HEK293 (cell line): ENCODE results near the gene PCSK6.

Experiments used
- CTCF ChIA-PET: fragments of 350-600 bp; formaldehyde crosslinking; extraction: SDS; loops from one replicate; lab custom pipeline; 2021; ENCODE audit warnings: antibody characterized with exemption; lab: Yijun Ruan, JAX
- POLR2A ChIA-PET: fragments of 300-600 bp; formaldehyde crosslinking; extraction: SDS; loops from one replicate; lab custom pipeline; 2020; ENCODE audit warnings: antibody characterized with exemption, inconsistent platforms; lab: Yijun Ruan, JAX
- H3K27ac ChIP-seq: fragments of 200-500 bp; sonication (Bioruptor generic); 2 replicates; pipeline ENCODE4 v1.5.1; 2014; ENCODE audit warnings: low read depth, low read length, control low read depth, inconsistent platforms; ENCODE audit errors: extremely low read depth
- H3K36me3 ChIP-seq, 2 experiments: fragments of 200-500 bp in 1 of 2; sonication (Bioruptor generic) in 1 of 2; 1 replicate in 1 of 2; 2 replicates in 1 of 2; pipeline ENCODE4 v1.5.1; 2014 to 2017; ENCODE audit warnings: inconsistent platforms in 2 of 2, low read length in 2 of 2; ENCODE audit not compliant: control insufficient read depth in 2 of 2, insufficient read depth in 1 of 2
- H3K4me1 ChIP-seq: fragments of 200-500 bp; sonication (Bioruptor generic); 2 replicates; pipeline ENCODE4 v1.5.1; 2014; ENCODE audit warnings: mild to moderate bottlenecking, low read length, inconsistent platforms; ENCODE audit not compliant: control insufficient read depth, insufficient read depth
- H3K4me3 ChIP-seq: 2 replicates; pipeline ENCODE4 v1.5.1; 2011; ENCODE audit warnings: low read depth, mild to moderate bottlenecking, control low read depth, low read length, moderate library complexity
- H3K9me3 ChIP-seq: fragments of 200-500 bp; sonication (Bioruptor generic); 2 replicates; pipeline ENCODE4 v1.5.1; 2014; ENCODE audit warnings: low read depth, low read length, inconsistent platforms; ENCODE audit not compliant: control insufficient read depth, insufficient read depth
- KLF8 ChIP-seq: fragments of 450-650 bp; formaldehyde crosslinking; IDR thresholded peaks from 2 replicates; pipeline ENCODE4 v1.5.1; 2016; ENCODE audit warnings: missing biosample characterization, missing genetic modification characterization
- PRDM10 ChIP-seq: fragments of 450-650 bp; formaldehyde crosslinking; IDR thresholded peaks from 2 replicates; pipeline ENCODE4 v1.5.1; 2016; ENCODE audit warnings: missing biosample characterization, missing genetic modification characterization
- SP3 ChIP-seq: fragments of 450-650 bp; formaldehyde crosslinking; IDR thresholded peaks from 2 replicates; pipeline ENCODE4 v1.5.1; 2016; ENCODE audit warnings: missing biosample characterization, missing genetic modification characterization
- YY1 ChIP-seq: fragments of 450-650 bp; formaldehyde crosslinking; IDR thresholded peaks from 2 replicates; pipeline ENCODE4 v1.5.1; 2018; ENCODE audit warnings: missing biosample characterization, missing genetic modification characterization
- ZNF174 ChIP-seq: fragments of 450-650 bp; formaldehyde crosslinking; IDR thresholded peaks from 2 replicates; pipeline ENCODE4 v1.5.0; 2017; ENCODE audit warnings: missing biosample characterization, mild to moderate bottlenecking, missing genetic modification characterization
- ZNF23 ChIP-seq: fragments of 450-650 bp; formaldehyde crosslinking; IDR thresholded peaks from 2 replicates; pipeline ENCODE4 v1.5.1; 2016; ENCODE audit warnings: missing biosample characterization, missing genetic modification characterization, borderline replicate concordance
- ZNF24 ChIP-seq: fragments of 450-650 bp; formaldehyde crosslinking; IDR thresholded peaks from 2 replicates; pipeline ENCODE4 v1.5.1; 2016; ENCODE audit warnings: missing biosample characterization, missing genetic modification characterization
- ZNF280C ChIP-seq: fragments of 450-650 bp; formaldehyde crosslinking; IDR thresholded peaks from 2 replicates; pipeline ENCODE4 v1.5.1; 2016; ENCODE audit warnings: missing biosample characterization, missing genetic modification characterization
- ZNF341 ChIP-seq: fragments of 450-650 bp; formaldehyde crosslinking; IDR thresholded peaks from 2 replicates; pipeline ENCODE4; 2016; ENCODE audit warnings: low read depth, missing biosample characterization, missing genetic modification characterization
- ZNF514 ChIP-seq: fragments of 450-650 bp; formaldehyde crosslinking; IDR thresholded peaks from 2 replicates; pipeline ENCODE4 v1.5.1; 2016; ENCODE audit warnings: missing biosample characterization, missing genetic modification characterization
- ZNF596 ChIP-seq: fragments of 450-650 bp; IDR thresholded peaks from 2 replicates; pipeline ENCODE4 v1.5.0; 2018; ENCODE audit warnings: missing biosample characterization, mild to moderate bottlenecking, missing genetic modification characterization, moderate library complexity
- ZNF639 ChIP-seq: fragments of 450-650 bp; formaldehyde crosslinking; IDR thresholded peaks from 2 replicates; pipeline ENCODE4 v1.5.1; 2016; ENCODE audit warnings: missing biosample characterization, missing genetic modification characterization
- ZSCAN18 ChIP-seq: fragments of 450-650 bp; formaldehyde crosslinking; IDR thresholded peaks from 2 replicates; pipeline ENCODE4 v1.5.1; 2016; ENCODE audit warnings: missing biosample characterization, missing genetic modification characterization

PCSK6 gene

DNA sequence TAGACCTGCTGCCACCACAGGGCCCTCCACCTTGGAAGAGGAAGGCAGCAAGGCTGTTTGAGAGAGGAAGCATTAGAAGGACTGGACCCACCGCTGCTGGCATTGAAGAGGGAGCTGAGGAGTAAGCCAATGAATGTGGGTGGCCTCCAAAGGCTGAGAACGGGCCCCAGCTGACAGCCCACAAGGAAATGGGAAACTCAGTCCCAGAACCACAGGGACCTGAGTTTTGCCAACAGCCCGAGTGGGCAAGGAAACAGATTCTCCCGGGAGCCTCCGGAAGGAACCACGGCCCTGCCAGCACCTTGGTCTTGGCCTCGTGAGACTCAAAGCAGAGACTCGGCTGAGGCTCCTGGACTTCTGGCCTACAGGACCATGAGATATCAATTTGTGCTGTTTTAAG lies 99.0 kb downstream of the PCSK6 start (continued):
- TF ChIP-seq ZNF23, result no peak
- TF ChIP-seq, all 188 proteins: peak for 0

DNA sequence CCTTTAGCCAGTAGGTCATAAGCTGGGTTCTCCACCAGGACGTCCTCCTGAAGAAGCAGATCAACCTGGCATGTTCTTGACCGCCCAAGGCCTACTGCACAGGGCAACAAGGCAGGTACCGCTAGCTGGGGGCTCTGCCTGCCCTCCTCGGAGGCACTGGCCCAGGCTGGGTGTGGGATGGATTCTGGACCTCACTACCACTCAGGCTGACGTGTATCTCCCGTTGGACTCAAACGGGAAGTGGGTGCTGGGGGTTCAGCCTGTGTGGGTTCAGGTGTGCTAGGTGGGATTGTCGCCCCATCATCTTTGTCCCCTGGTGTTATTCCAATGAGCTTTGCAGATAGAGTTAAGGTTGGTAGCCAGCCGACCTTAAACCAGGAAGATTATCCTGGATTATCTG lies 99.4 kb downstream of the PCSK6 start:
- Histone ChIP-seq H3K4me3 (no peak overlapping the region), H3K36me3 (peaks cover 9 to 76% of the 10 kb centered on the region in 2 experiments), H3K27ac (no peak overlapping the region), H3K4me1 (no peaks in the 10 kb centered on the region), H3K9me3 (no peaks in the 10 kb centered on the region)
- ChIA-PET CTCF (interaction anchor here (0.7 kb wide), 1 partner anchor 379 kb away, joined by 3 read pairs; no protein-coding TSS in a partner anchor), POLR2A (no interaction called here)
- TF ChIP-seq ZNF280C (tag by site-specific recombination), result no peak
- TF ChIP-seq ZNF514 (tag by site-specific recombination), result no peak
- TF ChIP-seq SP3 (tag by site-specific recombination), result no peak
- TF ChIP-seq KLF8 (tag by site-specific recombination), result no peak
- no peak for TF ChIP-seq ZNF341 (tag by site-specific recombination)
- no peak for TF ChIP-seq ZNF24 (tag by site-specific recombination)

GRCh38 chr15:101389362-101389761 lies 100.1 kb downstream of the PCSK6 start:
- no peak overlapping the region for H3K27ac ChIP-seq
- no peak for TF ChIP-seq ZSCAN18
- TF ChIP-seq ZNF174 (tag by site-specific recombination), result no peak
- TF ChIP-seq ZNF639 (tag by site-specific recombination), result no peak
- no peak for TF ChIP-seq YY1 (tag by site-specific recombination)
- no peak for TF ChIP-seq PRDM10 (tag by site-specific recombination)
- no peak for TF ChIP-seq ZNF24 (tag by site-specific recombination)
- no peak for TF ChIP-seq ZNF596
- TF ChIP-seq, all 188 proteins: peak for 0
- Histone ChIP-seq H3K36me3 (peaks cover 9 to 73% of the 10 kb centered on the region in 2 experiments), H3K9me3 (no peaks in the 10 kb centered on the region), H3K4me3 (no peak overlapping the region), H3K4me1 (no peaks in the 10 kb centered on the region)
- ChIA-PET POLR2A (no interaction called here), CTCF (no interaction called here)
